Transverse colon (tissue), 3 donors: ENCODE measurements around the gene TBX1.

Experiments used
- POLR2A ChIP-seq: fragments of 450-650 bp; IDR thresholded peaks from one replicate; pipeline ENCODE4 v1.6.1; 2016; ENCODE audit warnings: antibody characterized with exemption, mild to moderate bottlenecking, moderate library complexity
- TF ChIP-seq, protein P1 (sequence below), 5 experiments: fragments of 200-600 bp in 3 of 5; fragments of 450-650 bp in 2 of 5; sonication (generic) in 3 of 5; IDR thresholded peaks; 1 replicate in 2 of 5; 2 replicates in 3 of 5; pipeline ENCODE4 v1.5.1; 2016 to 2017; ENCODE audit warnings: antibody characterized with exemption in 5 of 5, inconsistent platforms in 3 of 5, mild to moderate bottlenecking in 2 of 5, moderate library complexity in 1 of 5

- TF ChIP-seq, protein P1, sequence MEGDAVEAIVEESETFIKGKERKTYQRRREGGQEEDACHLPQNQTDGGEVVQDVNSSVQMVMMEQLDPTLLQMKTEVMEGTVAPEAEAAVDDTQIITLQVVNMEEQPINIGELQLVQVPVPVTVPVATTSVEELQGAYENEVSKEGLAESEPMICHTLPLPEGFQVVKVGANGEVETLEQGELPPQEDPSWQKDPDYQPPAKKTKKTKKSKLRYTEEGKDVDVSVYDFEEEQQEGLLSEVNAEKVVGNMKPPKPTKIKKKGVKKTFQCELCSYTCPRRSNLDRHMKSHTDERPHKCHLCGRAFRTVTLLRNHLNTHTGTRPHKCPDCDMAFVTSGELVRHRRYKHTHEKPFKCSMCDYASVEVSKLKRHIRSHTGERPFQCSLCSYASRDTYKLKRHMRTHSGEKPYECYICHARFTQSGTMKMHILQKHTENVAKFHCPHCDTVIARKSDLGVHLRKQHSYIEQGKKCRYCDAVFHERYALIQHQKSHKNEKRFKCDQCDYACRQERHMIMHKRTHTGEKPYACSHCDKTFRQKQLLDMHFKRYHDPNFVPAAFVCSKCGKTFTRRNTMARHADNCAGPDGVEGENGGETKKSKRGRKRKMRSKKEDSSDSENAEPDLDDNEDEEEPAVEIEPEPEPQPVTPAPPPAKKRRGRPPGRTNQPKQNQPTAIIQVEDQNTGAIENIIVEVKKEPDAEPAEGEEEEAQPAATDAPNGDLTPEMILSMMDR (IDR thresholded peaks at IDR 0.05): no peak
- TF ChIP-seq POLR2A: no peak
Observed at GRCh38 chr22:19814428-19814827, 53.9 kb downstream of the TBX1 start.
